Left ventricle myocardium superior (tissue), 1 donor: ENCODE data around the gene SLC12A7. TPM values are rescaled to one million over a fixed set of nuclear protein-coding genes. Genes with fewer than 3 reads are reported as not detected.

Source experiments
- microRNA-seq: library from miRNA; unstranded; fragments of <30 nt; microRNA quantifications from one replicate; pipeline ENCODE4 v1.2.0, GENCODE V29; 2020; ENCODE audit warnings: borderline number of aligned reads
- total RNA-seq: library from RNA; stranded (reverse); fragmentation: NEBNext Ultra II Directional; extraction: Animal tissue kit (Norgen Biotek cat#: 25700); gene quantifications from one replicate; pipeline ENCODE4 v1.2.1, GENCODE V29; 2021
- donor health status: DM: no; HTN: yes; CAD: no; lungs with severe emphysema.

The SLC12A7 gene
- total RNA-seq, 1 donor from 2014 or later = 230 TPM

Small RNAs within 50 kb of the gene (microRNA-seq; reads per million reads assigned to microRNA genes)
- gene MIR4635 = not detected

Other genes with a start within 250 kb of the SLC12A7 start
- gene BRD9, start 219.3 kb downstream of the SLC12A7 start, total RNA-seq = 26.1 TPM
- 0.32 TPM for gene TRIP13, start 219.2 kb downstream of the SLC12A7 start, total RNA-seq
- gene NKD2, start 103.3 kb downstream of the SLC12A7 start, total RNA-seq = 3.4 TPM
- not detected for gene SLC6A19, start 89.5 kb upstream of the SLC12A7 start, total RNA-seq
- gene SLC6A18, start 113.3 kb upstream of the SLC12A7 start, total RNA-seq = not detected
- gene TERT, start 183.0 kb upstream of the SLC12A7 start, total RNA-seq = not detected
- 31.5 TPM for gene CLPTM1L, start 233.0 kb upstream of the SLC12A7 start, total RNA-seq